ENCODE results near the gene SCNN1B.
"Not testable (repeated sequence)": the region's sequence is repeated elsewhere in the genome, so short reads cannot be mapped to it uniquely, and the experiment has no call there.

The SCNN1B gene

GRCh38 chr16:23369416-23369815, 67.3 kb downstream of the SCNN1B start:
- H3K4me1 ChIP-seq (ENCODE audit: control insufficient read depth, insufficient read depth, low read length), result no peaks in the 10 kb centered on the region
- H3K36me3 ChIP-seq (ENCODE audit: control insufficient read depth, insufficient read depth, low read length), result no peaks in the 10 kb centered on the region
- H3K27me3 ChIP-seq (ENCODE audit: control insufficient read depth, insufficient read depth, low read length), result no peaks in the 10 kb centered on the region
- no peak overlapping the region for H3K27ac ChIP-seq (ENCODE audit: low read depth, low read length)
- H3K4me3 ChIP-seq (ENCODE audit: low read length), result no peak overlapping the region
- no peak overlapping the region for H3K9ac ChIP-seq (ENCODE audit: low read length)

- Histone ChIP-seq H3K4me3 (ENCODE audit: low read length) (no peak overlapping the region), H3K36me3 (ENCODE audit: control insufficient read depth, insufficient read depth, low read length) (no peaks in the 10 kb centered on the region), H3K27ac (ENCODE audit: low read depth, low read length) (no peak overlapping the region), H3K4me1 (ENCODE audit: control insufficient read depth, insufficient read depth, low read length) (no peaks in the 10 kb centered on the region), H3K9ac (ENCODE audit: low read length) (no peak overlapping the region), H3K27me3 (ENCODE audit: control insufficient read depth, insufficient read depth, low read length) (no peaks in the 10 kb centered on the region)
Measured at GRCh38 chr16:23371368-23371767, 69.3 kb downstream of the SCNN1B start.

GRCh38 chr16:23373436-23374219, 71.5 kb downstream of the SCNN1B start:
- no peak overlapping the region for H3K9ac ChIP-seq (ENCODE audit: low read length)
- no peak overlapping the region for H3K27ac ChIP-seq (ENCODE audit: low read depth, low read length)
- H3K4me3 ChIP-seq (ENCODE audit: low read length), result no peak overlapping the region

GRCh38 chr16:23374721-23375510, 72.8 kb downstream of the SCNN1B start:
- Histone ChIP-seq H3K4me1 (ENCODE audit: control insufficient read depth, insufficient read depth, low read length) (no peaks in the 10 kb centered on the region), H3K9ac (ENCODE audit: low read length) (no peak overlapping the region), H3K27ac (ENCODE audit: low read depth, low read length) (no peak overlapping the region), H3K4me3 (ENCODE audit: low read length) (no peak overlapping the region), H3K27me3 (ENCODE audit: control insufficient read depth, insufficient read depth, low read length) (no peaks in the 10 kb centered on the region), H3K36me3 (ENCODE audit: control insufficient read depth, insufficient read depth, low read length) (no peaks in the 10 kb centered on the region)

More at GRCh38 chr16:23373436-23374219, 71.5 kb downstream of the SCNN1B start:
- H3K36me3 ChIP-seq (ENCODE audit: control insufficient read depth, insufficient read depth, low read length), result no peaks in the 10 kb centered on the region
- no peaks in the 10 kb centered on the region for H3K27me3 ChIP-seq (ENCODE audit: control insufficient read depth, insufficient read depth, low read length)
- no peaks in the 10 kb centered on the region for H3K4me1 ChIP-seq (ENCODE audit: control insufficient read depth, insufficient read depth, low read length)

GRCh38 chr16:23375643-23376042, 73.5 kb downstream of the SCNN1B start:
- Histone ChIP-seq H3K27ac (ENCODE audit: low read depth, low read length) (no peak overlapping the region), H3K9ac (ENCODE audit: low read length) (no peak overlapping the region), H3K4me1 (ENCODE audit: control insufficient read depth, insufficient read depth, low read length) (no peaks in the 10 kb centered on the region), H3K4me3 (ENCODE audit: low read length) (no peak overlapping the region), H3K36me3 (ENCODE audit: control insufficient read depth, insufficient read depth, low read length) (no peaks in the 10 kb centered on the region), H3K27me3 (ENCODE audit: control insufficient read depth, insufficient read depth, low read length) (no peaks in the 10 kb centered on the region)

- Histone ChIP-seq H3K27me3 (ENCODE audit: control insufficient read depth, insufficient read depth, low read length) (no peaks in the 10 kb centered on the region), H3K9ac (ENCODE audit: low read length) (no peak overlapping the region), H3K27ac (ENCODE audit: low read depth, low read length) (no peak overlapping the region), H3K4me1 (ENCODE audit: control insufficient read depth, insufficient read depth, low read length) (no peaks in the 10 kb centered on the region), H3K4me3 (ENCODE audit: low read length) (no peak overlapping the region), H3K36me3 (ENCODE audit: control insufficient read depth, insufficient read depth, low read length) (no peaks in the 10 kb centered on the region)
Measured at GRCh38 chr16:23377071-23377931, 75.2 kb downstream of the SCNN1B start.

GRCh38 chr16:23378256-23378655, 76.2 kb downstream of the SCNN1B start:
- Histone ChIP-seq H3K27me3 (ENCODE audit: control insufficient read depth, insufficient read depth, low read length) (no peaks in the 10 kb centered on the region), H3K36me3 (ENCODE audit: control insufficient read depth, insufficient read depth, low read length) (no peaks in the 10 kb centered on the region), H3K27ac (ENCODE audit: low read depth, low read length) (no peak overlapping the region), H3K4me3 (ENCODE audit: low read length) (no peak overlapping the region), H3K9ac (ENCODE audit: low read length) (no peak overlapping the region), H3K4me1 (ENCODE audit: control insufficient read depth, insufficient read depth, low read length) (no peaks in the 10 kb centered on the region)

GRCh38 chr16:23378921-23379320, 76.8 kb downstream of the SCNN1B start:
- H3K4me1 ChIP-seq (ENCODE audit: control insufficient read depth, insufficient read depth, low read length), result no peaks in the 10 kb centered on the region
- H3K9ac ChIP-seq (ENCODE audit: low read length), result no peak overlapping the region
- no peak overlapping the region for H3K27ac ChIP-seq (ENCODE audit: low read depth, low read length)
- H3K4me3 ChIP-seq (ENCODE audit: low read length), result no peak overlapping the region
- no peaks in the 10 kb centered on the region for H3K36me3 ChIP-seq (ENCODE audit: control insufficient read depth, insufficient read depth, low read length)
- no peaks in the 10 kb centered on the region for H3K27me3 ChIP-seq (ENCODE audit: control insufficient read depth, insufficient read depth, low read length)

- H3K36me3 ChIP-seq (ENCODE audit: control insufficient read depth, insufficient read depth, low read length), result no peaks in the 10 kb centered on the region
- H3K27me3 ChIP-seq (ENCODE audit: control insufficient read depth, insufficient read depth, low read length), result no peaks in the 10 kb centered on the region
- H3K4me1 ChIP-seq (ENCODE audit: control insufficient read depth, insufficient read depth, low read length), result no peaks in the 10 kb centered on the region
- no peak overlapping the region for H3K9ac ChIP-seq (ENCODE audit: low read length)
- H3K27ac ChIP-seq (ENCODE audit: low read depth, low read length), result no peak overlapping the region
- H3K4me3 ChIP-seq (ENCODE audit: low read length), result no peak overlapping the region
Measured at GRCh38 chr16:23379707-23380106, 77.6 kb downstream of the SCNN1B start.

- no peaks in the 10 kb centered on the region for H3K36me3 ChIP-seq (ENCODE audit: control insufficient read depth, insufficient read depth, low read length)
- H3K27ac ChIP-seq (ENCODE audit: low read depth, low read length), result no peak overlapping the region
- H3K27me3 ChIP-seq (ENCODE audit: control insufficient read depth, insufficient read depth, low read length), result no peaks in the 10 kb centered on the region
- no peaks in the 10 kb centered on the region for H3K4me1 ChIP-seq (ENCODE audit: control insufficient read depth, insufficient read depth, low read length)
- no peak overlapping the region for H3K9ac ChIP-seq (ENCODE audit: low read length)
- no peak overlapping the region for H3K4me3 ChIP-seq (ENCODE audit: low read length)
Measured at GRCh38 chr16:23380501-23380951, 78.4 kb downstream of the SCNN1B start.

GRCh38 chr16:23381702-23382101, 79.6 kb downstream of the SCNN1B start:
- not testable (repeated sequence) for H3K9ac ChIP-seq (ENCODE audit: low read length); H3K36me3 ChIP-seq (ENCODE audit: control insufficient read depth, insufficient read depth, low read length); H3K27ac ChIP-seq (ENCODE audit: low read depth, low read length); H3K4me3 ChIP-seq (ENCODE audit: low read length); H3K27me3 ChIP-seq (ENCODE audit: control insufficient read depth, insufficient read depth, low read length); H3K4me1 ChIP-seq (ENCODE audit: control insufficient read depth, insufficient read depth, low read length)

- Histone ChIP-seq H3K9ac (ENCODE audit: low read length) (no peak overlapping the region), H3K4me3 (ENCODE audit: low read length) (no peak overlapping the region), H3K36me3 (ENCODE audit: control insufficient read depth, insufficient read depth, low read length) (no peaks in the 10 kb centered on the region), H3K27me3 (ENCODE audit: control insufficient read depth, insufficient read depth, low read length) (no peaks in the 10 kb centered on the region), H3K27ac (ENCODE audit: low read depth, low read length) (no peak overlapping the region), H3K4me1 (ENCODE audit: control insufficient read depth, insufficient read depth, low read length) (no peaks in the 10 kb centered on the region)
Measured at GRCh38 chr16:23382279-23382678, 80.2 kb downstream of the SCNN1B start.

Data from rectal smooth muscle tissue (tissue), 1 donor.